A549 (cell line): ENCODE results near the gene NDRG2.

Experiments
- CTCF ChIP-seq: fragments of >200 bp; sonication (Bioruptor Twin); formaldehyde crosslinking; IDR thresholded peaks from 3 replicates; pipeline ENCODE4 v1.5.1; 2016
- EHMT2 ChIP-seq: fragments of 200-600 bp; sonication (generic); IDR thresholded peaks from 2 replicates; pipeline ENCODE4 v1.6.1; 2016; ENCODE audit warnings: antibody characterized with exemption, low read depth, mild to moderate bottlenecking, moderate library complexity
- MAFK ChIP-seq: fragments of 450-650 bp; IDR thresholded peaks from 2 replicates; pipeline ENCODE4 v1.6.1; 2014; ENCODE audit not compliant: partially characterized antibody
- MYC ChIP-seq: IDR thresholded peaks from 2 replicates; pipeline ENCODE4 v1.6.1; 2012; ENCODE audit warnings: mild to moderate bottlenecking, inconsistent platforms, low read length, improper control_type of control experiment, borderline replicate concordance
- NFE2L2 ChIP-seq: fragments of 150-350 bp; conservative IDR thresholded peaks from 2 replicates; pipeline ENCODE4 v1.6.1; 2014; ENCODE audit warnings: low read length
- POLR2A ChIP-seq: IDR thresholded peaks from 2 replicates; pipeline ENCODE4 v1.6.1; 2012; ENCODE audit warnings: mild to moderate bottlenecking, low read length
- SMC3 ChIP-seq: fragments of >200 bp; sonication (Bioruptor Twin); formaldehyde crosslinking; IDR thresholded peaks from 3 replicates; pipeline ENCODE4 v1.6.1; 2018; ENCODE audit warnings: inconsistent platforms

- TF ChIP-seq EHMT2 (no peak), POLR2A (no peak), SMC3 (no peak), NFE2L2 (no peak), CTCF (no peak), MYC (no peak), MAFK (no peak)
Measured at GRCh38 chr14:20988717-20989470, 36.0 kb downstream of the NDRG2 start.
